GM18498 (cell line): ENCODE results near the gene FLYWCH2.
A peak's percentile ranks its signal among the peaks of the same experiment; 100 is the strongest.
"Not testable (repeated sequence)": the region's sequence is repeated elsewhere in the genome, so short reads cannot be mapped to it uniquely, and the experiment has no call there.

ENCODE experiments used
- ATAC-seq: cut with Tn5 transposase; IDR thresholded peaks from one replicate; pipeline ENCODE4 v1.9.1; 2021; ENCODE audit warnings: mild to moderate bottlenecking, moderate library complexity; ENCODE audit not compliant: unreplicated experiment

Gene FLYWCH2

DNA sequence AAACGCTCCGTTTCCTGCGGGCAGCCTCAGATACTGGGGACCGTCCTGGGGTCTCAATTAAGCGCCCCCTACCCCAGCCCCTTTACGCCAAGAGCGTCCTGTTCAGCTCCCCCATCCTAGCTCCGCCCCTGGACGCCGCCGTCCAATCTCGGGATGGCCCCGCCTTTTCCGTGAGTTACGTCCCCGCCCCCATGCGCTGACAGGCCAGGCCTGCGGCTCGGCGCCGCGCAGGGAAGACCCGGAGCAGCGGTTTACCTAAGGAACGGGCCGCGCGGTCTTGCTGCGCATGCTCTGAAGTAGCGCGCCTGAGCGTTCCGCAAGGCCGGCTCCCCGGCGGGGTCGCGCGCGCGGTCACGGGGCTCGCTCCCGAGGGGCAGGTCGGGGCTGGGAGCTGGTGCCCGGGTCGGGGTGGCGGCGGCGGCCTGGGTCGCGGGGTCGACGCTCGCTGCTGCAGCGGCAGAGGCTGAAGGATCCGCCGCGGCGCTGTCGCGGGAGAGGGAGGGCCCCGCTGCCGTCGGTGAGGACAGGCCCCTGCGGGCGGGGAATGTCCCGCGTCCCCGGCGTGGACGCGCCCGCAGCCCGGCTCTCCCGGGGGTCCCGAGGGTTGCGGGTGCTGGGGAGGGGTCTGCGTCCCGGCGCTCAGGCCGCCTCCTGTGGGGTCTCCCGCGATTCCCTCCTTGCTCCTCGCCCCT, 28.8 kb downstream of the FLYWCH2 start, which contains the start of gene FLYWCH1:
Gene FLYWCH1, plus strand, starts transcription at position 294 of the 692 bp plus-strand sequence. CDS start 17,755 bp downstream, outside the sequence.
- peak; percentile 92 for ATAC-seq

DNA sequence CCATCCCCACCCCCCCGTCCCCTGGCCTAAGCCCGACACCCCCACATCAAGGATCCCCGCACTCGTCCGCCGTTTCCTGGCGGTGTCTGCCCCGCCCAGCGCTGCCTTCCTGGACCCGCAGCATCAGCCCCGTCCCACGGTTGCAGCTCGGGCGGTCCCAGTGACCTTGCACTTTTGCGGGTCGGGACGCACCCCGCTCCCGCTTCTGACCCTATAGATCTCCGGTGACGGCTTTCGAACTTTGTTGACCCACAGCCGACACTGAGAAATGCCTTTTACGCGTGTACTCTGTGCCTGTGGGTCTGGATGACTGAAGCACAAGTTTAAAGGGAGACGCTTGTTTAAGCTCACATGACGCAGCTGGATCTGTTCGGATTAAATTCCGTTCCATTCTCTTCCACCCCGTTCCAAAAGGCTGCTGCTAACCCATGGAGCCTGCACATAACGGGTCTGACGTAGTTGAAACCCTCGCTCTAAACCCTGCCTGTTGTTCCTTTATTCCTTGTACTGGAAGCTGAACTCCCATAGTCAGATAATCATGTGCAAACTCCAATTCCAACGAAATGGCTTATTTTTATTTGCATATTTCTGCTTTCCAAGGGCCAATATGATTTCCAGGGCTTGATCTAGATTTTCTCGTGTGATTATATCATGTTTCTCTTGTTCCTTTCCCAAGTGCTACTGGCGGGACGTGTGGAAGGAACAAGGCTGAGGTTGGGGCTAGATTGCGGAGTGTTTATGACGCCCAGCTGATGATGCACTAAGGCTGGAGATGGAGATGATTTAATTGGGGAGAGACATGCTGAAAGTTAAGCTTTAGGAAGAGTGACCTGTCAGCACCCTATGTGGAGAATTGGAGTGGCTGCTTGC, 29.6 kb downstream of the FLYWCH2 start:
- ATAC-seq, result peak; percentile 28

DNA sequence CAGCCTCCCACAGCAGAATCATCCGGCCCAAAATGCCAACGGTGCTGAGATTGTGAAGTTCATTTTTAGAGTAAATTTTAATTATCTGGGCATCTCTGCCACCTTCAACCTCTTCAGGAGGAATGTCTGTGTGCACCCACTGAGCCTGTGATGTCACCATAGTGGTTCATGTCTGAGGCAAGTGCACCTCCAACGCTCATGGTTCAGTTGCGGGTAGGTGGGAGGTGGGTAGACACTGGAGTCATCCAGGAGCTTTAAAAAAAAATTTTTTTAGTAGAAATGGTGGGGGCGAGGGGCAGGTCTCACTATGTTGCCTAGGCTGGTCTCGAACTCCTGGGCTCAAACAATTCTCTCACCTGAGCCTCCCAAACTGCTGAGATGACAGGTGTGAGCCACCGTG, 30.6 kb downstream of the FLYWCH2 start:
- ATAC-seq, result no peak

DNA sequence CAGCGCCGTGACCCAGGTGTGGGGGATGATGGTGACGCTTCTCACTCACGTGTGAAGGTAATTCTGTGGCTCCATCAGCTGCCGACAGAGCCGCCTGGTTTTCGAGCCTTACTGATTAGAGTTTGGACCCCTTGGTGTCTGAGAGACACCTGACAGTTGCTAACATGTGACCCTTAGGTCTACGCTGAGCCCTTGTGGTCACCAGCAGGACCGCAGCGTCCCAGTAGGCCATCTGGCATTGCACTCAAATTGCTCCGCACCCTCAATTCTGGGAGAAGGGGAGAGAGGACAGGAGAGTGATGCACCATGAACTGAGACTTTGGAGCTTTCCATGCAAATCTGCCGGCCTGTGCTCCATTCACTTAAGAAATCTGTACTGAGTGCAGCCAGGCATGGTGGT, 31.2 kb downstream of the FLYWCH2 start:
- ATAC-seq, result no peak

DNA sequence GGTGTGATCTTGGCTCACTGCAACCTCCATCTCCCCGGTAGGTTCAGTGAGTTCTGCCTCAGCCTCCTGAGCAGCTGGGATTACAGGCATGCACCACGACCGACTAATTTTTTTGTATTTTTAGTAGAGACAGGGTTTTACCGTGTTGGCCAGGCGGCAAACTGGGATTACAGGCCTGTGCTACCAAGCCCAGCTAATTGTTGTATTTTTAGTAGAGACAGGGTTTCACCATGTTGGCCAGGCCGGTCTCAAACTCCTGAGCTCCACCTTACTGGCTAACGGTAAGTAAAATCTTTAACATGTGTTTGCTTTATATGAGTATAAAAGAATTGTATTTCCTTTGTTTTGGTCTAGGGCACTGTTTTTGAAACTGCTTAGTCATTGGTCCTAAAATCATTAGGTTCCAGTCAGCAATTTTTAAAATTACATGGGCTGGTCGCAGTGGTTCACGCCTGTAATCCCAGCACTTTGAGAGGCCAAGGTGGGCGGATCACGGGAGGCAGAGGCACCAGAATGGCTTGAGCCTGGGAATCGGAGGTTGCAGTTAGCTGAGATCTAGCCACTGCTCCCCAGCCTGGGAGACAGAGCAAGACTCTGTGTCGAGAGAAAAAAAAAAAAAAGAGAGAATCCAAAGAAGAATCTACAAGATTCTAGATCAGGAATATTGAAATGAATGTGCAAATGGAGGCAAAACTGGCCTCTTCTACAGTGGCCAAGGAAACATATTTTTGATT, 32.3 kb downstream of the FLYWCH2 start:
- ATAC-seq, result no peak

DNA sequence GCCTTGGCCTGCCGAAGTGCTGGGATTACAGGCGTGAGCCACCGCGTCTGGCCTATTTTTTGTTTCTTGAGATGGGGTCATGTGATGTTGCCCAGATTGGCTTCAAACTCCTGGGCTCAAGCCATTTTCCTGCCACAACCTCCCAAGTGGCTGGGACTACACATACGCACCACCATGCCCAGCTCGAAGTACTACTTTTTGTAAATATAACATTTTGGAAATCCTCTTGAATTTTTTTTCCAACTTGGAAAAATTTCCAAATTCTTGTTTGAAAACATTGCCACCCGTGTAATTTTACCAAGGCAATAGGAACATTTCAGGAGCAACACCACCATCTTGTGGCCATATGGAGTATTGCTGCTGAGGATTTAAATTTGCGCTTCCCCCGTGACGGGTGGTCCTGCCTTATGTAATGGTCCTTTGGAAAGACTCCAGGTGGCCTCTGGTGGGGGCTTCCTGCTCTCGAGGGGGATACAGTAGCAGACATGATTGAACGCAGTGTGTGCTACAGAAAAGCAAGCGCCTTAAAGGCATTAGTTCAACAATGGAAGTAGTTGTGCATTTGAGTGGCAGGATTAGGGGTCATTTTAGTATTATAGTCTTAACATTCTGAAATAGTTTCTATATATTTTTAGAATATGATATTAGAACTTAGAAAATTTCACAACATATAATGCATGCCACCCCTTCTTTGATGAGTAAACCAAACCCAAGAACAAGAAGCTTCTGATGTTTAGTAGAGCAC, 36.7 kb downstream of the FLYWCH2 start:
- no peak for ATAC-seq

DNA sequence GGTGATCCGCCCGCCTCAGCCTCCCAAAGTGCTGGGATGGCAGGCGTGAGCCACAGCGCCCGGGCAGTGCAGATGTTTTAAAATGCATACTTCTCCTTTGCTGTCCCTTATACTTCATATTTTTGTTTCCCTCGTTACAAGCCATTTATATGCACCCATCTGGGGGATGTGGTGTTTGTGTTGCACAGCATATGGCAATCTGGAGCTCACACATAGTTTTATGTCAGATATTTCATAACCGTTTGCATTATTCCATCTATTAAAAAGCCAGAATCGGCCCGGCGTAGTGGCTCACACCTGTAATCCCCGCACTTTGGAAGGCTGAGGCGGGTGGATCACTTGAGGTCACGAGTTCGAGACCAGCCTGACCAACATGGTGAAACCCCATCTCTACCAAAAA, 40.5 kb downstream of the FLYWCH2 start:
- no peak for ATAC-seq

DNA sequence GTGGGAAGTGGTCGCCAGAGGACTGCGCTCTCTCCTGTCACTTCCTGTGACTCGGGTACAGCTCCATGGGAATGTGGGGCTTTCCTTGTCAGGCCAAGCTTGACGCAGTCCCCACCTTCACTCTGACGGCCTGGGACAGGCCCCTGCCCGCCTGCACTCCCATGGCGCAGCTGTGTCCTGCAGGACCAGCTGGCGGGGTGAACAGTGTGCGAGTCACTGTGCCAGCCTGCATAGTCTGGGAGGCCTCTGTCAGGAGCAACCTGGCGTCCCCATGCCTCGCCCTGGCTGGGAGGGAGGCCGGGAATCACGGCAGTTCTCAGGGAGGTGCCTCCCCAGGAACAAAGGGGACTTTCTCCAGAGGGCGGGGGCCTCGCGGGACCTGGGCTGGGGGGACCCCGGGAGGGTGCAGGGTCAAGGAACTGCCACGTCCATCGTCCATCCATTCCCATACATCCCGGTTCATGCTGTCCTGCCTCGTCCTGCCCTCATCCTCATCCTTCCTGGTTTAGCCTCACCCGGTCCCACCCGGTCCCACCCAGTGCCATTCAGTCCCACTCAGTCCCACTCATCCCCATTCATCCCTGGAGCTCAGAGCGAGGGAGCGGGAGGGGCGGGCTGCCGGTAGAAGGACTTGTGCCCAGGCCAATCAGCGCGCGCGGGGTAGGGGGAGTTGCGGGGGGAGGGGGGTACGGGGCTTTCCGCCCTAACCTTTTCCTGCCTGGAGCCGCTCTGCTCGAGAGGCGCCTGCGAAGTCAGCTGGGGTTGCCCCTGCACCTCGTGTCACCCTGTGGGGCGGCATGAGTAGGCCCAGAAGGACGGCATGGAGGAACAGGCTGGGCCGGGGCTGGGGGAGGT, 42.1 kb downstream of the FLYWCH2 start:
- no peak for ATAC-seq

DNA sequence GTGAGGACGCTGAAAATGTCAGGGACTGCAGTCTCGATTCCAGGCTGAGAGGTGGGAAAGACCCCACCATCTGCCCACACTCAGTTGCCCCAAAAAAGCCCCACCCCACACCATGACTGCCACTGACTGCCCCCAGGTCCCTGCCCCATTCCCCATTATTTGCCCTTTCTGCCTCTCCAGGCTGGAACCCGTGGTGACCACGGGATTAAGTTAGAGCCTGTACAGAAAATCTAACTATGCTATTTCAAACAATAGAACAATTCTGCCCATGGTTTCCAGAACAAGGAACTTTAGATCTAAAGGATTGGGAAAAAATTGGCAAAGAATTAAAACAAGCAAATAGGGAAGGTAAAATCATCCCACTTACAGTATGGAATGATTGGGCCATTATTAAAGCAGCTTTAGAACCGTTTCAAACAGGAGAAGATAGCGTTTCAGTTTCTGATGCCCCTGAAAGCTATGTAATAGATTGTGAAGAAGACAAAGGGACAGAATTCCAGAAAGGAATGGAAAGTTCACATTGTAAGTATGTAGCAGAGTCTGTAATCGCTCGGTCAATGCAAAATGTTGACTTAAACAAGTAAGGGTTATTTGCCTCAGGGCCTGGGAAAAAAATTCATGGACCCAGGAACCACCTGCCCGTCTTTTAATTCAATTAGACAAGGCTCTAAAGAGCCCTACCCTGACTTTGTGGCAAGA, 43.1 kb downstream of the FLYWCH2 start:
- ATAC-seq, result no peak

DNA sequence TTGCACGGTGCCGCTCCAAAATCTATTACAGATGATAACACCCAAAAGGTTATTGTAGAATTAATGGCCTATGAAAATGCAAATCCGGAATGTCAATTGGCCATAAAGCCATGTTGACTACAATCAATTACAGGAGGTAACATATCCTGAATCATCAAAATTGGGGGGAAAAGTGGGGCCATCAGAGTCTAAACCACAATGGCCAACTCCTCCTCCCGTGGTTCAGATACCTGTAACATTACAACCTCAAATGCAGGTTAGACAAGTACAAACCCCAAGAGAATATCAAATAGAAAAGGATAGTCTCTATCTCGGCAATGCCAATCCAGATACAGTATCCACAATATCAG, 43.6 kb downstream of the FLYWCH2 start:
- ATAC-seq, result no peak

DNA sequence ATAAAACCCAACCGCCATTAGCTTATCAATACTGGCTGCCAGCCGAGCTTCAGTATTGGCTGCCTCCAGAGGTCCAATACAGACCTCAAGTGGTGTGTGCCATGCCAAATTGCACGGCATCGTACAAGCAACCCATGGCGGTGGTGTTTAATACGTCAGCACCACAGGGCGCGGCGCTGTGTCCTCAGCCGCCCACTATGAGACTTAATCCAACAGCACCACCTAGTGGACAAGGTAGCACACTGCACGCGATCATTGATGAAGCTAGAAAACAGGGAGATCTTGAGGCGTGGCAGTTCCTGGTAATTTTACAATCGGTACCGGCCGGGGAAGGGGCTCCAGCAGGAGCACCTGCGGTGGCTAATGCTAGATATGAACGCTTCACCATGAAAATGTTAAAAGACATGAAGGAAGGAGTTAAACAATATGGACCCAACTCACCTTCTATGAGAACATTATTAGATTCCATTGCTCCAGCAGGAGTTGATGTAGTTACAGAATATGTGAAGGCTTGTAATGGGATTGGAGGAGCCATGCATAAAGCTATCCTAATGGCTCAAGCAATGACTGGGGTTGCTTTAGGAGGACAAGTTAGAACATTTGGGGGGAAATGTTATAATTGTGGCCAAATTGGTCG, 44.1 kb downstream of the FLYWCH2 start:
- peak; percentile 63 for ATAC-seq

DNA sequence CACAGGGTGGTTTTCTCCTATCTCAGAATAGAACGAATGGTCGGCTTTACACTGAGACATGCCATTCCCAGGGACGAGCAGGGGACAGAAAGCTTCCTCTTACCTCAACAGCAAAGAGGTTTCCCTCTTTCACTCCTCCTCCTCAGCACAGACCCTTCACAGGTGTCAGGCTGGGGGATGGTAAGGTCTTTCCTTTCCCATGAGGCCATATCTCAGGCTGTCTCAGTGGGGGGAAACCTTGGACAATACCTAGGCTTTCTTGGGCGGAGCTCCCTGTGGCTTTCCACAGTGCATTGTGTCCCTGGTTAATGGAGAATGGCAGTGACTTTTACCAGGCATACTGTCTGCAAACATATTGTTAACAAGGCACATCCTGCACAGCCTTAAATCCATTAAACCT, 45.1 kb downstream of the FLYWCH2 start:
- ATAC-seq, result not testable (repeated sequence)

DNA sequence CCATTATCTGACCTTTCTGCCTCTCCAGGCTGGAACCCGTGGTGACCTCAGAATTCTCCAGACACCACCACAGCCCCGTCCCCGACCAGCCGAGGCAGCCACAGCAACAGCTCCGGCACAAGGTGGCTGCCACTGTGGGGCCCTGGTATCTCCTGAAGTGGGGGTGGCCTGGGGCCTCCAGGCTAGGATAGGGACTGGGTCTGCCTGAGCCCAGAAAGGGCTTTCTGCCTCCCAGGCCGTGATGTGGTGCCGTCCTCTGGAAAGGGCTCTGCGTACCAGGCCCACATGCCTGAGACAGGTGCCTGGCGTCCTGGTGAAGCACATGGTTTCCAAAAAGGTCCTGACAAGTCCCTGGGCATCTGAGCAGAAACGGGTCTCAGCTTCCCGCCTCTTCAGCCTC, 45.8 kb downstream of the FLYWCH2 start:
- no peak for ATAC-seq

DNA sequence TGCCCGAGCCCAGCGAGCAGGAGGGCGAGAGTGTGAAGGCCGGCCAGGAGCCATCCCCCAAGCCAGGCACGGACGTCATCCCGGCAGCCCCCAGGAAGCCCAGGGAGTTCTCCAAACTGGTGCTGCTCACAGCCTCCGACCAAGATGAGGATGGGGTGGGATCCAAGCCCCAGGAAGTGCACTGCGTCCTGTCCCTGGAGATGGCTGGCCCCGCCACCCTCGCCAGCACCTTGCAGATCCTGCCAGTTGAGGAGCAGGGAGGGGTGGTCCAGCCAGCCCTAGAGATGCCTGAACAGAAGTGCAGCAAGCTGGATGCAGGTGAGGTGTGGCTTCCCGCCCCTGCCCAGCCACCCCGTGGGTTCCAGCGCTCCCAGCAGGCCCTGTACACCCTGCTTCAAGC, 46.7 kb downstream of the FLYWCH2 start:
- ATAC-seq, result no peak

DNA sequence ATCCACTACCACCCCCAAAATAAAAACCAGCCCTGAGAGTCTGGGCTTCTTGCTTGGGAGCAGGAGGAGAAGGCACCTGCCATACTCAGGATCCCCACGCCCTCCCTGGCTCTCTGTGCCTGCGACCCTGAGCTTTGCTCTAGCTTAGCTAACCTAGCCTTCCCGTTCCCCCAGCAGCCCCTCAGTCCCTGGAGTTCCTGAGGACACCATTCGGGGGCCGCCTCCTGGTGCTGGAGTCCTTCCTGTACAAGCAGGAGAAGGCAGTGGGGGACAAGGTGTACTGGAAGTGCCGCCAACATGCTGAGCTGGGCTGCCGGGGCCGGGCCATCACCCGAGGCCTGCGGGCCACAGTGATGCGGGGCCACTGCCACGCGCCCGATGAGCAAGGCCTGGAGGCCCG, 47.2 kb downstream of the FLYWCH2 start:
- no peak for ATAC-seq

DNA sequence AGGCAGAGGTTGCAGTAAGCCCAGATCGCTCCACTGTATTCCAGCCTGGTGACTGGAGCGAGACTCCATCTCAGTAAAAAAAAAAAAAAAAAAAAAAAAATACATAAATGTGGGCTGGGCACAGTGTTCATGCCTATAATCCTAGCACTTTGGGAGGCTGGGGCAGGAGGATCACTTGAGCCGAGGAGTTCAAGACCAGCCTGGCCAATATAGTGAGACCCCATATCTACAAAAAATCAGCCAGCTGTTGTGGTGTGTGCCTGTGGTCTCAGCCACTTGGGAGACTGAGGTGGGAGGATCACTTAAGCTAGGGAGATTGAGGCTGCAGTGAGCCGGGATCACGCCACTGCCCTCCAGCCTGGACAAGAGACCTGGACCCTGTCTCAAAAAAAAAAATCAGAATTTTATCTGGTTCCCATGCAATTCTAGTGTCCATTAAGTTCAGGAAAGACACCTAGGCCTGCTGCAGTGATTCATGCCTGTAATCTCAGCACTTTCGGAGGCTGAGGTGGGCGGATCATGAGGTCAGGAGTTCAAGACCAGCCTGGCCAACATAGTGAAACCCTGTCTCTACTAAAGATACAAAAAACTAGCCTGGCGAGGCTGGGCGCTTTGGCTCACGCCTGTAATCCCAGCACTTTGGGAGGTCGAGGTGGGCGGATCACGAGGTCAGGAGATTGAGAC, 48.4 kb downstream of the FLYWCH2 start:
- ATAC-seq, result not testable (repeated sequence)

DNA sequence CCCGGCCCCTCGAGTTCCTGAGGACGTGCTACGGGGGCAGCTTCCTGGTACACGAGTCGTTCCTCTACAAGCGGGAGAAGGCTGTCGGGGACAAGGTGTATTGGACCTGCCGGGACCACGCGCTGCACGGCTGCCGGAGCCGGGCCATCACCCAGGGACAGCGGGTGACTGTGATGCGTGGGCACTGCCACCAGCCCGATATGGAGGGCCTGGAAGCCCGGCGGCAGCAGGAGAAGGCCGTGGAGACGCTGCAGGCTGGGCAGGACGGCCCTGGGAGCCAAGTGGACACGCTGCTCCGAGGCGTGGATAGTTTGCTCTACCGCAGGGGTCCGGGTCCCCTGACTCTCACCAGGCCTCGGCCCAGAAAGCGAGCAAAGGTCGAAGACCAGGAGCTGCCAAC, 50.1 kb downstream of the FLYWCH2 start:
- no peak for ATAC-seq

DNA sequence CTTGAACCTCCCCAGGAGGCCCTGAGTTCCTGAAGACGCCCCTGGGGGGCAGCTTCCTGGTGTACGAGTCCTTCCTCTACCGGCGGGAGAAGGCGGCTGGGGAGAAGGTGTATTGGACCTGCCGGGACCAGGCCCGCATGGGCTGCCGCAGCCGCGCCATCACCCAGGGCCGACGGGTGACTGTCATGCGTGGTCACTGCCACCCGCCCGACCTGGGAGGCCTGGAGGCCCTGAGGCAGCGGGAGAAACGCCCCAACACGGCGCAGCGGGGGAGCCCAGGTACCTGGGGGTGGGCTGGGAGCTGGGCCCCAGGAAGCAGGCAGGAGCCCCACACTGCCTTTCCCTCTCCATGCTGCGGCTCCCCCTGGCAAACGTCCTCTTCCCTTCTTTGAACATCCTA, 50.7 kb downstream of the FLYWCH2 start:
- no peak for ATAC-seq
